ENCODE measurements around the gene GMDS. TPM values are rescaled to one million over a fixed set of nuclear protein-coding genes. Genes with fewer than 3 reads are reported as not detected.

Gene GMDS
- total and polyA plus RNA-seq, 2 of the 8 experiments (the other 6 are each of a cell fraction or from before 2014, with no cell fraction given) = 16.8 to 50.0 TPM

DNA sequence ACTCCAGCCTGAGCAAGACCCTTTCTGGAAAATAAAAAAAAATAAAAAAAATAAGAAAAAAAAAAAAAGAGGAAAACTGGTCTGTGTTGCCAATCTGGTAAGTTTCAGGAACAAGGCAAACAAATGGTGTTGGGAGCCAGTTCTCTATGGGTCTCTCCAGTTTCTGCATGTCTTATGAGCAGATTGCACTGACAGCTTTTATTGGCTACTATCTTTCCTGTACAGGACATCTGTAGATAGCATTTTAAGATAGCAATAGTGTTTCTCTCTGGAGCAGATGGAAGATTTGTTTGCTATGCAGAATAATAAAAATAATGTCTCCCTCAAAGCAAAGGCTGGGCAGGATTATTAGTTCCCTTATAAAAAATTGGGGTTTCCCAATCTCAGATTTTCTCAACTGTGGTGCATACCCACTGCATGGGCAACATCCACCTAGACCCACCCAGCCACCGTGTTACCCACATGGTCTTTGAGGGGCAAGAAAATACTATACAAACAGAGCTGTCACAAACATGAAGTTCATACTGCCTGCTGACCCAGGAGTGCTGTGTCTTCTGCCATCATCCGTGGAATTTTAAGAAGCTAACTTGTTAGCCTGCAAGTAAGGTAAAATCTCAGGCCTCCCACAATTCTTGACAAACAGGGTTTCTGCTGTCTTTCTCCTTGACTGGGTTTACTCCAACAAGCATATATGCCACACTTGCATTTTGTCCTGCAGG is 9.5 kb downstream of the GMDS start:
- no peak overlapping the region for H2BK15ac ChIP-seq (ENCODE audit: low read length)
- no peak overlapping the region for H3K9ac ChIP-seq (replicated peaks in 1 of 4; ENCODE audit: extremely low read depth in 1 of 4, low read depth in 3 of 4, low read length in 3 of 4)
- DNase-seq (ENCODE audit: low read depth in 1 of 2, low spot score in 2 of 2) (no peak), FAIRE-seq (no peak)
- H3K23me2 ChIP-seq (ENCODE audit: low read depth, low read length) = no peaks in the 10 kb centered on the region
- no peak overlapping the region for H3K14ac ChIP-seq (ENCODE audit: insufficient read length)
- no peak overlapping the region for H2BK5ac ChIP-seq (ENCODE audit: low read depth, low read length)
- no peak overlapping the region for H4K8ac ChIP-seq (ENCODE audit: extremely low read depth, insufficient read depth, low read length)
- no peaks in the 10 kb centered on the region for H3K27me3 ChIP-seq (replicated peaks in 1 of 4; ENCODE audit: control insufficient read depth in 3 of 4, extremely low read depth in 1 of 4, insufficient read depth in 3 of 4, low read length in 3 of 4)
- H2AK5ac ChIP-seq (ENCODE audit: low read depth, low read length) = no peak overlapping the region
- H2BK12ac ChIP-seq (ENCODE audit: low read depth, low read length) = no peak overlapping the region
- H3K79me1 ChIP-seq (ENCODE audit: low read depth, low read length) = peaks cover 6% of the 10 kb centered on the region
- no peak overlapping the region for H3K4me3 ChIP-seq (ENCODE audit: extremely low read depth in 1 of 4, insufficient read depth in 2 of 4, low read depth in 3 of 4, low read length in 4 of 4)
- WGBS, 2 experiments (ENCODE audit: extremely low coverage in 1 of 2, insufficient coverage in 1 of 2, insufficient read length in 1 of 2, insufficient replicate concordance in 2 of 2, low coverage in 1 of 2, low lambda C conversion rate in 2 of 2, missing lambda C conversion rate in 1 of 2) = 90% methylated on average over 2 of the region's 2 CpGs; no CpG with 5 or more reads in 1 of the 2 experiments
- H2BK120ac ChIP-seq (replicated peaks; ENCODE audit: low read depth, low read length) = no peak overlapping the region
- H3K36me3 ChIP-seq (ENCODE audit: control insufficient read depth in 2 of 4, insufficient read depth in 4 of 4, low read length in 3 of 4) = no peaks in the 10 kb centered on the region
- no peak overlapping the region for H4K91ac ChIP-seq (replicated peaks; ENCODE audit: insufficient read length, low read length)
- H3K9me3 ChIP-seq (ENCODE audit: insufficient read depth in 2 of 2, low read depth in 1 of 2, low read length in 1 of 2) = no peaks in the 10 kb centered on the region
- peaks cover under 1 to 7% (median 5%) of the 10 kb centered on the region in 4 experiments; a peak in 6 of 7 replicates for H3K4me1 ChIP-seq (replicated peaks in 1 of 4; ENCODE audit: control insufficient read depth in 3 of 4, insufficient read depth in 4 of 4, low read length in 3 of 4)
- no peak overlapping the region for H3K4me2 ChIP-seq (ENCODE audit: insufficient read depth in 1 of 2, low read depth in 2 of 2, low read length in 2 of 2)
- H3K23ac ChIP-seq (ENCODE audit: insufficient read length) = no peak overlapping the region
- peaks cover 0 to 61% of the 10 kb centered on the region in 2 experiments; a peak in 2 of 4 replicates for H3K79me2 ChIP-seq (ENCODE audit: control insufficient read depth in 1 of 2, insufficient read depth in 2 of 2, low read length in 2 of 2)
- POLR2A ChIA-PET (ENCODE audit: partially characterized antibody) = no interaction called here
- no peaks in the 10 kb centered on the region for H4K20me1 ChIP-seq (replicated peaks in 1 of 2; ENCODE audit: control insufficient read depth in 1 of 2, insufficient read depth in 2 of 2, low read length in 2 of 2)
- no peak overlapping the region for H3K27ac ChIP-seq (ENCODE audit: low read depth, low read length)
- no peak overlapping the region for H3K18ac ChIP-seq (ENCODE audit: extremely low read depth, low read length)
- H3K4ac ChIP-seq (replicated peaks; ENCODE audit: insufficient read length, low read depth, low read length) = no peak overlapping the region
- no peak overlapping the region for H2BK20ac ChIP-seq (ENCODE audit: low read length)
- H4K5ac ChIP-seq (ENCODE audit: insufficient read length, low read depth, low read length) = no peak overlapping the region
- H2AFZ ChIP-seq (ENCODE audit: low read length) = no peak overlapping the region
- H3K56ac ChIP-seq (replicated peaks; ENCODE audit: insufficient read length, low read depth, low read length) = no peak overlapping the region
- CTCF ChIA-PET (ENCODE audit: partially characterized antibody) = interaction anchor here (0.8 to 1.7 kb wide), 3 partner anchors 27 to 77 kb away, joined by 3 to 5 read pairs (median 4); no protein-coding TSS in a partner anchor
- TF ChIP-seq ATF3 (IDR thresholded peaks at IDR 0.05; ENCODE audit: insufficient read depth, low read depth, low read length) (no peak), RBBP5 (IDR thresholded peaks at IDR 0.05; ENCODE audit: borderline replicate concordance, low read depth, low read length) (no peak), SP1 (IDR thresholded peaks at IDR 0.05; ENCODE audit: low read depth, low read length) (no peak), JUN (IDR thresholded peaks at IDR 0.05; ENCODE audit: low read depth, low read length) (no peak), EP300 (IDR thresholded peaks at IDR 0.05; ENCODE audit: borderline replicate concordance in 1 of 2, low read depth in 2 of 2, low read length in 2 of 2) (no peak), BRCA1 (IDR thresholded peaks at IDR 0.05; ENCODE audit: low read depth, low read length) (no peak)
- TF ChIP-seq, protein P1, sequence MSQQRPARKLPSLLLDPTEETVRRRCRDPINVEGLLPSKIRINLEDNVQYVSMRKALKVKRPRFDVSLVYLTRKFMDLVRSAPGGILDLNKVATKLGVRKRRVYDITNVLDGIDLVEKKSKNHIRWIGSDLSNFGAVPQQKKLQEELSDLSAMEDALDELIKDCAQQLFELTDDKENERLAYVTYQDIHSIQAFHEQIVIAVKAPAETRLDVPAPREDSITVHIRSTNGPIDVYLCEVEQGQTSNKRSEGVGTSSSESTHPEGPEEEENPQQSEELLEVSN (IDR thresholded peaks at IDR 0.05) = no peak
- TF ChIP-seq, protein P2, sequence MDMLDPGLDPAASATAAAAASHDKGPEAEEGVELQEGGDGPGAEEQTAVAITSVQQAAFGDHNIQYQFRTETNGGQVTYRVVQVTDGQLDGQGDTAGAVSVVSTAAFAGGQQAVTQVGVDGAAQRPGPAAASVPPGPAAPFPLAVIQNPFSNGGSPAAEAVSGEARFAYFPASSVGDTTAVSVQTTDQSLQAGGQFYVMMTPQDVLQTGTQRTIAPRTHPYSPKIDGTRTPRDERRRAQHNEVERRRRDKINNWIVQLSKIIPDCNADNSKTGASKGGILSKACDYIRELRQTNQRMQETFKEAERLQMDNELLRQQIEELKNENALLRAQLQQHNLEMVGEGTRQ (IDR thresholded peaks at IDR 0.05; ENCODE audit: low read length) = no peak
